HG03039 (cell line): ENCODE results near the gene DUSP11.
A peak's percentile ranks its signal among the peaks of the same experiment; 100 is the strongest.
"Not testable (repeated sequence)": the region's sequence is repeated elsewhere in the genome, so short reads cannot be mapped to it uniquely, and the experiment has no call there.

Experiments
- ATAC-seq: cut with Tn5 transposase; IDR thresholded peaks from one replicate; pipeline ENCODE4 v1.9.1; 2021; ENCODE audit warnings: mild to moderate bottlenecking, moderate library complexity; ENCODE audit not compliant: unreplicated experiment

The DUSP11 gene

DNA sequence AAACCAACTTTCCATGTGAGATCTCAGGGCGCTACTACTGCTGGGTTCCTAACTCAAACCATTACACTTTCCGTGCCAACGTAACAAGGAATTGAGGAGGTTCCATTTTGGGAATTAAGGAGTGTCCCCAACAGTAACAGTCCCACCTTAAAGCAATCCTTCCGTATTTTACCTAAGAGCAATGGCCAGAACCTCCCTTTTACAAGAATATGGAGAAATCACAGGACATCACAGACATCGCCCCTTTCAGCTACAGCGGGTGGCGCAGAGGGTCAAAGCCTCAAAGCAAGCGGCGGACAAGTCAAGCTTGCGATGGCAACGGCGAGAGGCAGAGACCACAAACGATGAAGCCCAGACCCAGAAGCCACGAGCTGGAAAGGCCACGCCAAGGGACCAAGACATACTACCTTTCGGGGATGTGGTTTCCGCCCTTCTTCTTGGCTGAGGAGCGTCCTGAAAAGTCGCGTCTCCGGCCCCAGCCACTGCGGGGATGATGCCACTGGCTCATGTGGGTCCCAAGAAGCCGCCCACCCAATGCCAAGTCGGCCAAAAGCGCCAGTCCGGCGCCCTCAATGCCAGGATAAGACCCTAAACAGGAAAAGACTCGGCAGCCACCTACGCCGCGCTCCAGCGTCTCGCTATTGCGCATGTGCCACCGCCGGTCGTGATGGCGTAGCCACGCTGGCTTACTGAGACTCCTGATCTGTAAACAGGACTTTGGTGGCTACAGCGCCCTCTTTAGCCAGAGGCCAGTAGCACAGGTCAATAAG, at the start of gene DUSP11:
DUSP11 (minus strand) TSS at position 637 of the 770 bp plus-strand sequence; CDS start at position 508, 129 bp downstream.
- ATAC-seq = peak; percentile 98

DNA sequence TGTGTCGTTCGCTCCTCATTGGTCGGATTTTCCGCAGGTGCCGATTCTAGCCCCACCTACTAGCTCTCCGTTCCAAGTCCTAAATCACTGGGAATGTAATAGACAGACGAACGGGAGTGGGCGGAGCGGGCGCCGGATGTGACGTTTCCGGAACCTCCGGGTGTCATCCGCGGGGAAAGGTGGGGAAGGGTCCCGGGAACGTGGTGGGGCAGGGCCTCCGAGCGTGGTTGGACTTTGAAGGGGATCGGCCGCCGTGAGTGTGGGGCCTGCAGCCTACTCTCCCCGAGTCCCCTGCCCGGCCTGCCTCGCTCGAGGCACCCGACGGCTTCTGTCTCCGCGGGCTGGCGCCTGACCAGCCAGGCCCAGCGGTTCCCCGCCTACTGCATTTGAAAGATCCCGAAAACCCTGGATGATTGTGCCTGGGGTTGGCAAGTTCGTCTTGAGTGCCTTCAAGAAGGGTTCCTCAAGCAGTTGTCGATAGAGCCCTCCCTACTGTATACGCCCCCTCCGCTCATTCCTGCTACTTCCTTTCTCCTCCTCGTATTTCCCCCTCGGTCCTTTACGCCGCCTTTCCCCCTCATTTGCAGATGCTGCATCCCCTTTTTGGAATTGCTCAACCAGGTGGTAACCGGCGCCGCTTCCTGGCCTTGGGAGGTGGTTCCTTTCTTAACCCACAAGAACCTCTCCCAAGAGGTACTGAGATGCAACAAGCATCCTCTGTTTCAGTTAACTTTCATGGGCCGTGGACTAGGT, 49.1 kb upstream of the DUSP11 start, which contains the start of gene STAMBP:
STAMBP (plus strand) TSS at position 144 of the 753 bp plus-strand sequence. CDS start 1,896 bp downstream, outside the sequence.
- peak; percentile 90 for ATAC-seq

DNA sequence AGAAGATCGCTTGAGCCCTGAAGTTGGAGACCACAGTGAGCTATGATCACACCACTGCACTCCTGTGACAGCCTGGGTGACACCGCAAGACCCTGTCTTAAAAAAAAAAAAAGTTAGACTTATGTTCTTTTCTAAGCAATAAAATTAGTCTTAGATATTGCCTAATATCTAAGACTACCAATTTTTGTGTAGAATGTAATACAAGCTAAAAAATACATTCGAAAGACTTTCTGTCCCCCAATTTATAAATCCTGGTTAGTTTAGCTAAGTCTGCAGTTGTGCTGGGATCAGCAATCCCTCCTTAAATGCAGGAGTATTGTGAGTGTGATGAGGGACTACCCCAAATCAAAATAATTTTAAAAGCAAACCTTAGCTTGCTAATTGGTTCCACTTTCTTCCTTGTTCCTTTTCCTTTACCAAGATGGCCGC, 48.5 kb upstream of the DUSP11 start:
- ATAC-seq = no peak

DNA sequence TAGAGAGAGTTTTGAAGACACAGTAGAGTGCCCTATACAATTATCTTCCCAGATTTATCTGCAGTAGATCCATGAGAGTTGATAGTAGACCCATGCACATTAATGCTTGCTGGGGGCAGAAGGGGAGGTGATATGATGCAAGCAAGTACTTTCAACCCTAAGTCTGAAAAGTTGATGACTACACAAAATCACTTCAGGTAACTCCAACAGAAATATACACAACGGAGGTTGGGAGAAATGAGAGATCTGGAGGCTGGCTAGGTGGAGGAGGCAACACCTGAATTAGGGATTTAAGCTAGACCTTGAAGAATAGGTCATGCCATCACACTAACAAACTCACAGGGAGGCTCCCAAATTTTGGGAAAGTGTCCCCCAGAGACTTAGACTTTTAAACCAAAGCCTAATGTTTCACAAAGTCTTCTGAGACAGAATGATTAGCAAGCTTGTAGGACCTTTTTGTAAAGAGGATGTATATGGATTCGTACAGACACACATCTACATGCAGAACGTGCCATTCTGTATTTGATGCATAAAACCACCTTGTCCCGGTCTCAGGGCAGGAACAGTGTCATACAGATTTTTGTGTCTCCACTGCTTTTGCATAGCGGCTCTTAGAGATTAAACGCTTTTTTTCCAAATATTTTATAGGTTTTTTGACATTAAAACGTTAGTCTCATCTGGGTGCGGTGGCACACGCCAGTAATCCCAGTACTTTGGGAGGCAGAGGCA, 47.9 kb upstream of the DUSP11 start:
- no peak for ATAC-seq

DNA sequence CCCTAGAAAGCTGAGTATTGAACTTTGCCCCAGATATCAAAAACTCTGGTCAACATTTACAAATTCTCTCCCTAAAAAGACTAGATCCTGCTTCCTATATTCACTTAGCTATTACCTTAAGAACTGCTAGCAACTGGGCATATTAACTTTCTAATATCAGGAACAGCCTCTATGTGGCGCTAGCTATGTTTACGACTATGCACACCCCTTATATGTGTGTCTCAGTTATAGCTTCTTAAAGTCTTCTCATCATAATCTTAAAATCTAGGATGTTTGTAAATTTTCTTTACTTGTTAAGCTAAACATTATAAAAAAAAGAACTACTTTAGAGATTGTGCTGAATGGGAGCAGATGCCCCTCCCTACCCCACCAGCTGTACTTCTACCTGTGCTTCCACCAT, 47.1 kb upstream of the DUSP11 start:
- ATAC-seq = no peak

- ATAC-seq = no peak
Measured at GRCh38 chr2:73825408-73825807, 45.5 kb upstream of the DUSP11 start.

DNA sequence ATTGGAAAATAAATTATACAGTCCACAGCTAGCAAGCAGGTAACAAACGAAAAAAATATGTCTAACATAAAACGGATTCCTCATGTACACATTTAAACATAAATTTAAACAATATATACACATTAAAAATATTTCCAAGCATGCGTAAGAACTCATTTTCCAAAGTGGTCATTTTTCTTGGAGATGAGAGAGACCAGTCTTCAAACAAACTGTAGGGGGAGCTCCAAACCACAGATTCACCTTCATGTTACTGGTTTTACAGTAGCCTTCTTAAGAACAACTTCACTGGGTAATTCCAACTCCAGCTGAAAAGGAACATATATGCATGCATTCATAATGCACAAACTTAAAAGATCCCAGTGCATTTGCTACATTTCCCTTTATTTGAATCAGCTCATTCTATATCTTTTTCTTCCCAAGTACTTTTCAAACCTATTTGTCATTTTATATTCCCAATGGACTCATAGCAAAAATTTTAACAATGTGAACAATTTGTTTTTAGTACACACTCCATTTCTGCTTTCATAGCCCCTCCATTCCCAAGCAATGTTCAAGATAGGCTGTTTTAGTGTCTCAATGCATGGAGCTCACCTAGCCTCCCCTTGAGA, 44.1 kb upstream of the DUSP11 start:
- no peak for ATAC-seq

GRCh38 chr2:73823416-73823815, 43.5 kb upstream of the DUSP11 start:
- ATAC-seq = no peak

- ATAC-seq = no peak
Measured at GRCh38 chr2:73822991-73823390, 43.1 kb upstream of the DUSP11 start.

GRCh38 chr2:73822276-73822675, 42.4 kb upstream of the DUSP11 start:
- no peak for ATAC-seq

- peak; percentile 25 for ATAC-seq
Measured at GRCh38 chr2:73821669-73822068, 41.8 kb upstream of the DUSP11 start.

DNA sequence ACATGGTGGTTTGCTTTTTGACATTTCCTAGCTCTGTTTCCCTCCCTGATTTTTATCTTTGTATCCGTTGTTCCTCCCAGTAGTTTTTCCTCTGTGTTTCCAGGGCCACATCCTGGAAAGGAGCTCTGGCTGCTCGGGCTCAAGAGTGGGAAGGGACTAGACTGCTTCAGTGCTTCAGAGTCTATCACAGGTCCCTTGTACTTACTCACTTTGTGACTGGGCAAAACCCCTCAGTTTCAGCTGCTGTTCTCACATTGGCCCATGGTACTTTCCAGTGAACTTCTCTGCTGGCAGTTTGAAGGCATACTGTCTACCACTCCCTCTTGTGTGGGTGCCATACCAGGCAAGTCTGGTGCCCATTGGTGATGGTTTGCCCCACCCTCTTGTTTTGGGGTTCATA, 41.3 kb upstream of the DUSP11 start:
- ATAC-seq = peak; percentile 80

DNA sequence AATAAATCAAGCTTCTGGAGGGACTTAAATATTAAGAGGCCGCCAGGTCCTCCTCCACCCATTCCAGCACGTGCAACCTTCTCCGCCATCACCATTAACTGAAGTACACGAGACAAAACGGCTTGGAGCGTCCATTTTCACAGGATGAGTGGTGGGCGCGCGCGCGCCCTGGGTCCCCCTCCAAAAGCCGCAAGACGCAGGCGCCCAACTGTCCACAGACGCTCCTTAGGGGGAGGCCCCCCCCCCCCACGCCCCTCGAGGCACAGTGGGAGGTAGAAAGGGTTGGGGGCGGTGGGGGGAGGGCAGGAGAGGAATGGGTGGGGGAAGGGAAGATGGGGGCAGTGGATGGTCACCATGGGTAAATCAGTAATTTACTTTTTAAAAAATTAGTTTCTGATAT, 38.4 kb upstream of the DUSP11 start:
- ATAC-seq = no peak

- no peak for ATAC-seq
Measured at GRCh38 chr2:73812635-73813034, 32.7 kb upstream of the DUSP11 start.

DNA sequence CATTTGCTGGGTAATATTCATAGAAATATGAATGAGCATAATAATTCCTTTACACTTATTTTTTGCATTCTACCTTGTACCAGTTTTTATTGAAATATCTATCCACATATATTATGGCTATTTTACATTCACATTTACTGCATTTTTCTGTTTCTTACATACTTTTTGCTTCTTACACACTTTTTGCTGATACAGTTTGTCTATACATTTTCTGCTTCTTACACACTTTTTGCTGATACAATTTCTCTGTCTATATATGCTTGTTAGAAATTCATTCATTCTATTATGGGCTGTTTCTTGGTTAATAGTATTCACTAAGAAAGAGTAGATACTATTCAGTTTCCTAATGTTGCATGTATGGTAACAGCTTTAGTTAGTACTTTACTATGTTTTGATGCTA, 32.0 kb upstream of the DUSP11 start:
- ATAC-seq = no peak

DNA sequence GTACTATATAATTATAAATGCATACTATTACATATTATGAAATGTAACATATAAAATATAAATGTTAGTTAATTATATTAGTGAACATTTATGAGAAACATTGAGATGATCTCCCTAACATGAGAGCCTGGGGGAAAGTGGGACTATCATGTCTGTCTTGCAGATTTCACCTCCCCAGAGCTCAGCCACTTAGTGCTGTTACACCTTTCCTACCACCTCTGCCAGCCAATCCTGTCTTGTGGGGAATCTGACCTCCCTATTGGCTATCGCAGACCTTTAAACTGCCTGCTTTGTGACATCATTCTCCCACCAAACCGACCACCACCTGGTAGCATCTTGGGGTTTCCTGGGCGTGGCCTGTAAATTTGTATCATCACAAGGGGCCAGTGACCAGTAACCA, 4.0 kb upstream of the DUSP11 start, which contains the start of gene C2orf78:
C2orf78 (plus strand) TSS at position 301 of the 400 bp plus-strand sequence. CDS start 127 bp downstream, outside the sequence.
- ATAC-seq = not testable (repeated sequence)

DNA sequence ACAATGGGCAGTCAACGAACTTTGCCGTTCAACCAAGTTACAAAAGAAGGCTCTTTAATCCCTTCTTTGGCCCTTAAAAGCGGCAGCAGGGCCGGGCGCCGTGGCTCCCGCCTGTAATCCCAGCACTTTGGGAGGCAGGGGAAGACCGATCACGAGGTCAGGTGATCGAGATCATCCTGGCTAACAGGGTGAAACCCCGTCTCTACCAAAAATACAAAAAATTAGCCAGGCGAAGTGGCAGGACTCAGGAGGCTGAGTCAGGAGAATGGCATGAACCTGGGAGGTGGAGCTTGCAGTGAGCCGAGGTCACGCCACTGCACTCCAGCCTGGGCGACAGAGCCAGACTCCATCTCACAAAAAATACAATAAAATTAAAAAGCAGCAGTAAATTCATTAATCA, 3.5 kb upstream of the DUSP11 start:
- not testable (repeated sequence) for ATAC-seq

- ATAC-seq = no peak
Measured at GRCh38 chr2:73780237-73780582, 307 bp upstream of the DUSP11 start.

GRCh38 chr2:73778867-73779466, 936 bp downstream of the DUSP11 start:
- ATAC-seq = not testable (repeated sequence)

DNA sequence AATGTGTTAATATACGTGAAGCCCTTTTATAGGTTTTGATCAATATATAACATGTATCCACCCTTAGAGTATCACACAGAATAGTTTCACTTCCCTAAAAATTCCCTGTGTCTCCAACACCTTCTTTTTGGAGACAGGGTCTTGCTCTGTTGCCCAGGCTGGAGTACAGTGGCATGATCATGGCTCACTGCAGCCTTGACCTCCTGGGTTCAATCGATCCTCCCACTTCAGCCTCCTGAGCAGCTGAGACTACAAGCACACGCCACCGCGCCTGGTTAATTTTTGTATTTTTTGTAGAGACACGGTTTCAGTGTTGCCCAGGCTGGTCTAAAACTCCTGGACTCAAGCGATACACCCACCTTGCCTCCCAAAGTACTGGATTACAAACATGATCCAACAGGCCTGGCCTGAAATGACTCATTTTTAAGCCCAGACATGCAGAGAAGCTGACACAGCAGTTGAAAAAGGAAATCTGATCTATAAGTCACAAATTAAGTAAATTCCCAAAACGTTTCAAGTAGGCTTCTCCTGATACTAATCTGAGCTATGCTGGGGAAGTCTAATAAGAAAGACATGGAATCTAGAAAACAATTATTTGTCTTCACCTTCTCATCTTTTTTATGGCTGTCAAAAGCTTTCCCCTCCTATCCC, 2.9 kb downstream of the DUSP11 start:
- ATAC-seq = no peak
